IMR-90 (cell line): ENCODE results near the gene B4GALNT1. TPM values are rescaled to one million over a fixed set of nuclear protein-coding genes. Genes with fewer than 3 reads are reported as not detected.

ENCODE experiments used
- ATAC-seq: fragments of 200-7000 bp; cut with Tn5 transposase; 2 replicates; pipeline ENCODE4 v1.9.1; 2020; ENCODE audit warnings: low read depth, mild to moderate bottlenecking, moderate library complexity
- BruUV-seq: library from RNA; stranded (reverse); fragments of 400-500 nt; replicated peaks from 2 replicates; lab custom pipeline; 2021; lab: Mats Ljungman, UMichigan
- CTCF ChIA-PET: fragments of 300-600 bp; formaldehyde crosslinking; extraction: SDS; loops from one replicate; lab custom pipeline; 2021; ENCODE audit warnings: antibody characterized with exemption; lab: Yijun Ruan, JAX
- POLR2A ChIA-PET: fragments of 300-600 bp; sonication (Branson Sonifier 250); formaldehyde crosslinking; loops from one replicate; lab custom pipeline; 2022; ENCODE audit warnings: antibody characterized with exemption; ENCODE audit not compliant: unreplicated experiment; lab: Charles Lee
- DNase-seq: peaks from one replicate; pipeline ENCODE4 v3.0.0; 2013
- H2AFZ ChIP-seq: replicated peaks from 2 replicates; pipeline ENCODE3; 2013; ENCODE audit warnings: low read length, mild to moderate bottlenecking; ENCODE audit not compliant: poor library complexity
- H2AK5ac ChIP-seq: 2 replicates; pipeline ENCODE4 v1.6.1; 2013; ENCODE audit warnings: low read depth, low read length, inconsistent platforms
- H2AK9ac ChIP-seq: replicated peaks from 2 replicates; pipeline ENCODE3; 2013; ENCODE audit warnings: mild to moderate bottlenecking, low read depth, low read length, moderate library complexity; ENCODE audit not compliant: poor library complexity
- H2BK120ac ChIP-seq: 2 replicates; pipeline ENCODE4 v1.6.1; 2013; ENCODE audit warnings: low read depth, low read length, inconsistent platforms
- H2BK15ac ChIP-seq: 3 replicates; pipeline ENCODE4 v1.6.1; 2013; ENCODE audit warnings: low read depth, low read length, inconsistent platforms
- H2BK20ac ChIP-seq: 2 replicates; pipeline ENCODE4 v1.6.1; 2013; ENCODE audit warnings: low read depth, mild to moderate bottlenecking, inconsistent platforms, low read length, moderate library complexity
- H2BK5ac ChIP-seq: 2 replicates; pipeline ENCODE4 v1.6.1; 2013; ENCODE audit warnings: mild to moderate bottlenecking, low read depth, low read length, inconsistent platforms; ENCODE audit not compliant: poor library complexity, severe bottlenecking
- H3K14ac ChIP-seq: replicated peaks from 2 replicates; pipeline ENCODE4 v1.6.1; 2013; ENCODE audit warnings: low read depth, low read length, inconsistent platforms
- H3K18ac ChIP-seq: 2 replicates; pipeline ENCODE4 v1.6.1; 2013; ENCODE audit warnings: low read depth, low read length, control low read depth
- H3K23ac ChIP-seq: 2 replicates; pipeline ENCODE4 v1.6.1; 2013; ENCODE audit warnings: low read depth, low read length, inconsistent platforms
- H3K27ac ChIP-seq: 2 replicates; pipeline ENCODE4 v1.5.1; 2013; ENCODE audit warnings: mild to moderate bottlenecking, control low read depth, low read length; ENCODE audit not compliant: insufficient read depth
- H3K27me3 ChIP-seq: 2 replicates; pipeline ENCODE4 v1.6.1; 2013; ENCODE audit warnings: low read length; ENCODE audit not compliant: control insufficient read depth, insufficient read depth
- H3K36me3 ChIP-seq: 2 replicates; pipeline ENCODE4 v1.6.1; 2013; ENCODE audit warnings: low read length, mixed read lengths; ENCODE audit not compliant: control insufficient read depth, insufficient read depth
- H3K4ac ChIP-seq: 2 replicates; pipeline ENCODE4 v1.6.1; 2013; ENCODE audit warnings: low read depth, low read length, inconsistent platforms
- H3K4me1 ChIP-seq: 2 replicates; pipeline ENCODE4 v1.6.1; 2013; ENCODE audit warnings: low read length, mixed read lengths; ENCODE audit not compliant: control insufficient read depth, insufficient read depth
- H3K4me2 ChIP-seq: 2 replicates; pipeline ENCODE4 v1.6.1; 2013; ENCODE audit warnings: low read depth, mild to moderate bottlenecking, control low read depth, low read length, moderate library complexity
- H3K4me3 ChIP-seq: 2 replicates; pipeline ENCODE4 v1.5.1; 2013; ENCODE audit warnings: low read depth, mild to moderate bottlenecking, control low read depth, low read length, moderate library complexity; ENCODE audit not compliant: insufficient read depth
- H3K56ac ChIP-seq: 2 replicates; pipeline ENCODE4 v1.6.1; 2013; ENCODE audit warnings: low read length, inconsistent platforms; ENCODE audit not compliant: insufficient read depth; ENCODE audit errors: extremely low read depth
- H3K79me1 ChIP-seq, 2 experiments: 2 replicates each; pipeline ENCODE4 v1.6.1; 2013; ENCODE audit warnings: low read length in 2 of 2, inconsistent platforms in 1 of 2, low read depth in 1 of 2
- H3K9ac ChIP-seq: 2 replicates; pipeline ENCODE4 v1.6.1; 2013; ENCODE audit warnings: low read depth, low read length, control low read depth
- H3K9me1 ChIP-seq: 2 replicates; pipeline ENCODE4 v1.6.1; 2013; ENCODE audit warnings: low read length, inconsistent platforms; ENCODE audit not compliant: insufficient read depth
- H3K9me3 ChIP-seq: 2 replicates; pipeline ENCODE4 v1.6.1; 2013; ENCODE audit warnings: low read length; ENCODE audit not compliant: control insufficient read depth, insufficient read depth
- H4K20me1 ChIP-seq: 2 replicates; pipeline ENCODE4 v1.6.1; 2013; ENCODE audit warnings: low read length, inconsistent platforms; ENCODE audit not compliant: insufficient read depth
- H4K5ac ChIP-seq: 2 replicates; pipeline ENCODE4 v1.6.1; 2013; ENCODE audit warnings: mild to moderate bottlenecking, low read depth, low read length, control low read depth
- H4K8ac ChIP-seq, 2 experiments: 2 replicates each; pipeline ENCODE4 v1.6.1; 2013; ENCODE audit warnings: low read depth in 2 of 2, low read length in 2 of 2, control low read depth in 1 of 2, inconsistent platforms in 1 of 2
- H4K91ac ChIP-seq: 2 replicates; pipeline ENCODE4 v1.6.1; 2013; ENCODE audit warnings: low read depth, low read length, inconsistent platforms; ENCODE audit not compliant: insufficient read depth
- BHLHE40 ChIP-seq: fragments of 150-350 bp; IDR thresholded peaks from 2 replicates; pipeline ENCODE4 v1.6.1; 2016; ENCODE audit warnings: mild to moderate bottlenecking, low read depth, low read length
- CEBPB ChIP-seq: IDR thresholded peaks from 2 replicates; pipeline ENCODE4 v1.6.1; 2012; ENCODE audit warnings: low read depth, low read length, improper control_type of control experiment
- CHD1 ChIP-seq: IDR thresholded peaks from 2 replicates; pipeline ENCODE4 v1.6.1; 2012; ENCODE audit warnings: low read depth, low read length, improper control_type of control experiment
- ELK1 ChIP-seq: fragments of 150-350 bp; IDR thresholded peaks from 2 replicates; pipeline ENCODE4 v1.6.1; 2016; ENCODE audit warnings: low read depth, mild to moderate bottlenecking, low read length, moderate library complexity, borderline replicate concordance
- FOS ChIP-seq: fragments of 150-350 bp; IDR thresholded peaks from 2 replicates; pipeline ENCODE4 v1.6.1; 2016; ENCODE audit warnings: low read depth, low read length
- MAFK ChIP-seq: IDR thresholded peaks from 2 replicates; pipeline ENCODE4 v1.6.1; 2012; ENCODE audit warnings: low read depth, low read length, improper control_type of control experiment
- MAZ ChIP-seq: IDR thresholded peaks from 2 replicates; pipeline ENCODE4 v1.6.1; 2012; ENCODE audit warnings: low read depth, mild to moderate bottlenecking, low read length, improper control_type of control experiment, moderate library complexity, borderline replicate concordance
- MXI1 ChIP-seq: IDR thresholded peaks from 2 replicates; pipeline ENCODE4 v1.6.1; 2012; ENCODE audit warnings: low read depth, mild to moderate bottlenecking, low read length, moderate library complexity, borderline replicate concordance
- NFE2L2 ChIP-seq: fragments of 150-350 bp; IDR thresholded peaks from 2 replicates; pipeline ENCODE4 v1.6.1; 2016; ENCODE audit warnings: low read depth, mild to moderate bottlenecking, low read length
- POLR2A ChIP-seq: IDR thresholded peaks from 2 replicates; pipeline ENCODE4 v1.6.1; 2012; ENCODE audit warnings: mild to moderate bottlenecking, low read depth, low read length
- RAD21 ChIP-seq: IDR thresholded peaks from 2 replicates; pipeline ENCODE4 v1.6.1; 2012; ENCODE audit warnings: low read length, improper control_type of control experiment
- RCOR1 ChIP-seq: IDR thresholded peaks from 2 replicates; pipeline ENCODE4 v1.6.1; 2012; ENCODE audit warnings: mild to moderate bottlenecking, low read length, improper control_type of control experiment; ENCODE audit not compliant: insufficient replicate concordance
- RFX5 ChIP-seq: IDR thresholded peaks from 2 replicates; pipeline ENCODE4 v1.8.0; 2012; ENCODE audit warnings: low read depth, mild to moderate bottlenecking, low read length, moderate library complexity
- SMC3 ChIP-seq: fragments of 150-350 bp; IDR thresholded peaks from 2 replicates; pipeline ENCODE4 v1.6.1; 2016; ENCODE audit warnings: low read depth, mild to moderate bottlenecking, antibody characterized with exemption, low read length, moderate library complexity
- dilution Hi-C: fragments of 300-500 bp; cut with HindIII; formaldehyde crosslinking; loops from one replicate; pipeline ENCODE4 v1.14.3; 2018; ENCODE audit warnings: low sequenced_read_pairs; ENCODE audit not compliant: unreplicated experiment
- in situ Hi-C: fragments of 300-500 bp; cut with MboI; formaldehyde crosslinking; loops from 3 replicates; pipeline ENCODE4 v1.14.3; 2019; ENCODE audit warnings: low sequenced_read_pairs, inconsistent platforms, mixed read lengths
- intact Hi-C: fragments of 100-400 bp; cut with micrococcal nuclease; formaldehyde crosslinking; loops from 2 replicates; pipeline ENCODE4 v1.10.0; 2022
- polyA plus RNA-seq, 3 experiments: library from polyadenylated mRNA; depleted of rRNA; stranded (reverse); fragments of >200 nt; gene quantifications; 2 replicates each; pipeline ENCODE4 v1.2.3, GENCODE V29; 2012; ENCODE audit warnings: low replicate concordance in 1 of 3
- total RNA-seq: library from RNA; depleted of rRNA; stranded (reverse); fragments of >200 nt; gene quantifications from 2 replicates; pipeline ENCODE4 v1.2.3, GENCODE V29; 2012
- TF ChIP-seq, protein P1 (sequence below): fragments of 150-350 bp; IDR thresholded peaks from 2 replicates; pipeline ENCODE4 v1.6.1; 2017; ENCODE audit warnings: mild to moderate bottlenecking, antibody characterized with exemption, low read length, low read depth
- TF ChIP-seq, protein P2 (sequence below): conservative IDR thresholded peaks from 2 replicates; pipeline ENCODE4 v1.5.1; 2012; ENCODE audit warnings: mild to moderate bottlenecking, low read depth, low read length, improper control_type of control experiment

The B4GALNT1 gene
- total and polyA plus RNA-seq, 2 of the 4 experiments (the other 2 are of a cell fraction), result 0.18 to 0.62 TPM

DNA sequence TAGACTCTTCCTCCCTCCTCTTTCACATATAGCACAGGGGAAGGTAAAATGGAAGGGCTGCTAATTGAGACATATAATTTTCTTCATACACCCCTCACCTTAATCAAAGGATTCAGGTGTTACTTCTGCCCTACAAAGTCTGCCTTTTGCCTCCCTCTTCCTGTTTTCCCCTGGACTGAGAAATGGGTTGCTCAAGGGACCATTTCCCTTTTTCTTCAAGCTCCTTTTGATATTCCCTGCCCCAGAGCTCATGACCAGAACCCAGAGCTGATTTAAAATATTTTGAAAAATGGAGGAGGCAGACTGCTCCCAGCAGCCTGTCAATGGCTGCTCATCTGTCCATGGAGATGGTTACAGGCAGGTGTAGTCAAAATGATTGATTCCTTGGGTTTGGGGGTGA, 48.3 kb downstream of the B4GALNT1 start:
- Histone ChIP-seq H3K27me3 (peaks cover 36% of the 10 kb centered on the region), H3K4ac (no peak overlapping the region), H2BK120ac (no peak overlapping the region), H3K14ac (no peak overlapping the region), H3K18ac (no peak overlapping the region), H2BK5ac (no peak overlapping the region), H3K23ac (no peak overlapping the region), H2AK9ac (no peak overlapping the region), H3K9ac (no peak overlapping the region), H2BK20ac (no peak overlapping the region), H3K56ac (no peak overlapping the region), H4K91ac (no peak overlapping the region), H3K27ac (no peak overlapping the region), H4K5ac (no peak overlapping the region), H2AFZ (no peak overlapping the region), H3K4me3 (no peak overlapping the region), H3K4me2 (no peak overlapping the region), H3K36me3 (no peaks in the 10 kb centered on the region), H3K9me3 (no peaks in the 10 kb centered on the region), H2AK5ac (no peak overlapping the region), H2BK15ac (no peak overlapping the region), H3K79me1 (no peaks in the 10 kb centered on the region), H3K4me1 (no peaks in the 10 kb centered on the region), H4K8ac (no peak overlapping the region), H3K9me1 (no peaks in the 10 kb centered on the region), H4K20me1 (no peaks in the 10 kb centered on the region)
- intact Hi-C loops, result loop anchor here (5.0 kb wide), 1 partner anchor 153 kb away; the partner anchor contains the start of gene AGAP2
- no peak for DNase-seq
- no peak for TF ChIP-seq NFE2L2
- TF ChIP-seq RFX5, result no peak
- TF ChIP-seq MAFK, result no peak
- no peak for TF ChIP-seq CHD1
- TF ChIP-seq MAZ, result no peak
- no peak for TF ChIP-seq MXI1
- TF ChIP-seq, protein P1, sequence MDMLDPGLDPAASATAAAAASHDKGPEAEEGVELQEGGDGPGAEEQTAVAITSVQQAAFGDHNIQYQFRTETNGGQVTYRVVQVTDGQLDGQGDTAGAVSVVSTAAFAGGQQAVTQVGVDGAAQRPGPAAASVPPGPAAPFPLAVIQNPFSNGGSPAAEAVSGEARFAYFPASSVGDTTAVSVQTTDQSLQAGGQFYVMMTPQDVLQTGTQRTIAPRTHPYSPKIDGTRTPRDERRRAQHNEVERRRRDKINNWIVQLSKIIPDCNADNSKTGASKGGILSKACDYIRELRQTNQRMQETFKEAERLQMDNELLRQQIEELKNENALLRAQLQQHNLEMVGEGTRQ, result no peak
- TF ChIP-seq, protein P2, sequence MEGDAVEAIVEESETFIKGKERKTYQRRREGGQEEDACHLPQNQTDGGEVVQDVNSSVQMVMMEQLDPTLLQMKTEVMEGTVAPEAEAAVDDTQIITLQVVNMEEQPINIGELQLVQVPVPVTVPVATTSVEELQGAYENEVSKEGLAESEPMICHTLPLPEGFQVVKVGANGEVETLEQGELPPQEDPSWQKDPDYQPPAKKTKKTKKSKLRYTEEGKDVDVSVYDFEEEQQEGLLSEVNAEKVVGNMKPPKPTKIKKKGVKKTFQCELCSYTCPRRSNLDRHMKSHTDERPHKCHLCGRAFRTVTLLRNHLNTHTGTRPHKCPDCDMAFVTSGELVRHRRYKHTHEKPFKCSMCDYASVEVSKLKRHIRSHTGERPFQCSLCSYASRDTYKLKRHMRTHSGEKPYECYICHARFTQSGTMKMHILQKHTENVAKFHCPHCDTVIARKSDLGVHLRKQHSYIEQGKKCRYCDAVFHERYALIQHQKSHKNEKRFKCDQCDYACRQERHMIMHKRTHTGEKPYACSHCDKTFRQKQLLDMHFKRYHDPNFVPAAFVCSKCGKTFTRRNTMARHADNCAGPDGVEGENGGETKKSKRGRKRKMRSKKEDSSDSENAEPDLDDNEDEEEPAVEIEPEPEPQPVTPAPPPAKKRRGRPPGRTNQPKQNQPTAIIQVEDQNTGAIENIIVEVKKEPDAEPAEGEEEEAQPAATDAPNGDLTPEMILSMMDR, result no peak
- no peak for TF ChIP-seq POLR2A
- TF ChIP-seq FOS, result no peak
- no peak for TF ChIP-seq SMC3
- TF ChIP-seq BHLHE40, result no peak
- TF ChIP-seq CEBPB, result no peak
- TF ChIP-seq RAD21, result no peak
- no peak for TF ChIP-seq RCOR1
- no peak for TF ChIP-seq ELK1
- dilution Hi-C loops, result no loop called here
- CTCF ChIA-PET, result interaction anchor here (0.7 to 2.0 kb wide), 4 partner anchors 10 to 49 kb away, joined by 3 to 11 read pairs (median 6); partner anchors contain the start of gene B4GALNT1
- no TSS peak for BruUV-seq
- in situ Hi-C loops, result loop anchor here (5.0 to 10.0 kb wide), 2 partner anchors 38 to 150 kb away; partner anchors contain the start of gene AGAP2
- POLR2A ChIA-PET, result interaction anchor here (0.6 kb wide), 1 partner anchor 56 kb away, joined by 3 read pairs; no protein-coding TSS in a partner anchor
- ATAC-seq, result no peak
